Neural progenitor cell (in vitro differentiated cells): ENCODE measurements around the gene TMPRSS9. TPM values are rescaled to one million over a fixed set of nuclear protein-coding genes. Genes with fewer than 3 reads are reported as not detected.

Source experiments
- DNase-seq: peaks from one replicate; pipeline ENCODE4 v3.0.0-alpha.2; 2016; ENCODE audit warnings: low spot score
- H2AFZ ChIP-seq: fragments of 200-600 bp; sonication (generic); replicated peaks from 2 replicates; pipeline ENCODE4 v1.6.1; 2016; ENCODE audit warnings: antibody characterized with exemption
- H3F3A ChIP-seq: fragments of 200-600 bp; sonication (generic); 2 replicates; pipeline ENCODE4 v1.6.1; 2016; ENCODE audit warnings: antibody characterized with exemption, low read depth
- H3K27ac ChIP-seq: fragments of 200-600 bp; sonication (generic); 2 replicates; pipeline ENCODE4 v1.5.1; 2016; ENCODE audit warnings: mild to moderate bottlenecking
- H3K27me3 ChIP-seq: fragments of 200-600 bp; sonication (generic); 2 replicates; pipeline ENCODE4 v1.6.1; 2016; ENCODE audit warnings: mild to moderate bottlenecking, moderate library complexity
- H3K36me3 ChIP-seq: fragments of 200-600 bp; sonication (generic); 2 replicates; pipeline ENCODE4 v1.5.1; 2016
- H3K4me1 ChIP-seq: fragments of 200-600 bp; sonication (generic); 2 replicates; pipeline ENCODE4 v1.6.1; 2016; ENCODE audit warnings: mixed run types
- H3K4me2 ChIP-seq: fragments of 200-600 bp; sonication (generic); 2 replicates; pipeline ENCODE4 v1.6.1; 2016
- H3K4me3 ChIP-seq: fragments of 200-600 bp; sonication (generic); 2 replicates; pipeline ENCODE4 v1.5.1; 2016
- H3K79me2 ChIP-seq: fragments of 200-600 bp; sonication (generic); 2 replicates; pipeline ENCODE4 v1.6.1; 2016; ENCODE audit warnings: low read depth
- H3K9ac ChIP-seq: fragments of 200-600 bp; sonication (generic); 2 replicates; pipeline ENCODE4 v1.6.1; 2016
- H3K9me3 ChIP-seq: fragments of 200-600 bp; sonication (generic); 2 replicates; pipeline ENCODE4 v1.5.1; 2016; ENCODE audit warnings: low read depth
- H4K20me1 ChIP-seq: fragments of 200-600 bp; sonication (generic); 2 replicates; pipeline ENCODE4 v1.6.1; 2016; ENCODE audit warnings: low read depth
- H3K27ac Mint-ChIP-seq: 3 replicates; pipeline ENCODE4 v1.8.0; 2021; ENCODE audit warnings: mixed read lengths
- H3K27me3 Mint-ChIP-seq: 2 replicates; pipeline ENCODE4 v1.8.0; 2022; ENCODE audit warnings: low read depth, mild to moderate bottlenecking, inconsistent platforms, moderate library complexity, mixed read lengths; ENCODE audit not compliant: insufficient read depth
- H3K36me3 Mint-ChIP-seq: 3 replicates; pipeline ENCODE4 v1.8.0; 2021; ENCODE audit warnings: mixed read lengths
- H3K4me1 Mint-ChIP-seq: 3 replicates; pipeline ENCODE4 v1.8.0; 2021; ENCODE audit warnings: mixed read lengths
- H3K4me3 Mint-ChIP-seq: 3 replicates; pipeline ENCODE4 v1.8.0; 2021; ENCODE audit warnings: mild to moderate bottlenecking, moderate library complexity, mixed read lengths
- H3K9me3 Mint-ChIP-seq: 3 replicates; pipeline ENCODE4 v1.8.0; 2020; ENCODE audit warnings: mixed read lengths
- CTCF ChIP-seq: fragments of 200-600 bp; sonication (generic); IDR thresholded peaks from 2 replicates; pipeline ENCODE4 v1.5.1; 2017; ENCODE audit warnings: antibody characterized with exemption, mild to moderate bottlenecking
- EZH2 ChIP-seq: fragments of 200-600 bp; sonication (generic); IDR thresholded peaks from 2 replicates; pipeline ENCODE4 v1.6.1; 2017; ENCODE audit warnings: antibody characterized with exemption, mild to moderate bottlenecking, moderate library complexity
- EZH2phosphoT487 ChIP-seq: fragments of 200-600 bp; sonication (generic); IDR thresholded peaks from 2 replicates; pipeline ENCODE4 v1.6.1; 2017; ENCODE audit warnings: antibody characterized with exemption
- total RNA-seq: library from RNA; depleted of rRNA; stranded (reverse); fragments of >200 nt; gene quantifications from 2 replicates; pipeline ENCODE4 v1.2.3, GENCODE V29; 2015; ENCODE audit warnings: low replicate concordance

Gene TMPRSS9
- total RNA-seq, 1 donor from 2014 or later, result not detected

- Mint-ChIP-seq H3K36me3 (peaks cover 6% of the 10 kb centered on the region), H3K9me3 (peaks cover 4% of the 10 kb centered on the region), H3K27me3 (peaks cover 12% of the 10 kb centered on the region), H3K27ac (no peak overlapping the region), H3K4me3 (no peak overlapping the region), H3K4me1 (peaks cover 57% of the 10 kb centered on the region)
- Histone ChIP-seq H3K27ac (no peak overlapping the region), H4K20me1 (peaks cover 68% of the 10 kb centered on the region), H3F3A (peaks cover 78% of the 10 kb centered on the region), H3K4me2 (no peak overlapping the region), H3K4me1 (peaks cover 31% of the 10 kb centered on the region), H3K9me3 (no peaks in the 10 kb centered on the region), H3K27me3 (no peaks in the 10 kb centered on the region), H3K4me3 (no peak overlapping the region), H3K36me3 (no peaks in the 10 kb centered on the region), H3K9ac (no peak overlapping the region), H3K79me2 (peaks cover 85% of the 10 kb centered on the region), H2AFZ (no peak overlapping the region)
- no peak for DNase-seq
- TF ChIP-seq CTCF (no peak), EZH2phosphoT487 (no peak), EZH2 (no peak)
Observed at GRCh38 chr19:2332341-2333026, 27.6 kb upstream of the TMPRSS9 start.

GRCh38 chr19:2333027-2333806 is 26.8 kb upstream of the TMPRSS9 start:
- peak overlapping the region; percentile 10 for H3K4me2 ChIP-seq
- Mint-ChIP-seq H3K27me3 (peaks cover 10% of the 10 kb centered on the region), H3K4me3 (no peak overlapping the region), H3K9me3 (peaks cover 4% of the 10 kb centered on the region), H3K4me1 (peaks cover 56% of the 10 kb centered on the region), H3K36me3 (peaks cover 6% of the 10 kb centered on the region), H3K27ac (peak overlapping the region; percentile 87)
- H3K9ac ChIP-seq, result no peak overlapping the region
- H3K36me3 ChIP-seq, result no peaks in the 10 kb centered on the region
- TF ChIP-seq EZH2phosphoT487, result no peak
- no peak for TF ChIP-seq CTCF
- TF ChIP-seq EZH2, result no peak
- H3F3A ChIP-seq, result peaks cover 71% of the 10 kb centered on the region
- H3K4me3 ChIP-seq, result no peak overlapping the region
- H3K9me3 ChIP-seq, result no peaks in the 10 kb centered on the region
- peaks cover 71% of the 10 kb centered on the region for H4K20me1 ChIP-seq
- peaks cover 31% of the 10 kb centered on the region for H3K4me1 ChIP-seq
- H3K27ac ChIP-seq, result peak overlapping the region; percentile 32
- H2AFZ ChIP-seq, result no peak overlapping the region
- H3K27me3 ChIP-seq, result no peaks in the 10 kb centered on the region
- peaks cover 85% of the 10 kb centered on the region for H3K79me2 ChIP-seq
- DNase-seq, result no peak

GRCh38 chr19:2333807-2334211 is 26.3 kb upstream of the TMPRSS9 start:
- no peak overlapping the region for H3K4me3 ChIP-seq
- peak overlapping the region; percentile 87 for H3K27ac Mint-ChIP-seq
- no peak overlapping the region for H3K4me3 Mint-ChIP-seq
- H3K27me3 ChIP-seq, result no peaks in the 10 kb centered on the region
- peaks cover 54% of the 10 kb centered on the region for H3K4me1 Mint-ChIP-seq
- no peak overlapping the region for H2AFZ ChIP-seq
- no peak overlapping the region for H3K4me2 ChIP-seq
- DNase-seq, result no peak
- H3K36me3 Mint-ChIP-seq, result peaks cover 6% of the 10 kb centered on the region
- peaks cover 31% of the 10 kb centered on the region for H3K4me1 ChIP-seq
- H3K27ac ChIP-seq, result peak overlapping the region; percentile 32
- H3K36me3 ChIP-seq, result no peaks in the 10 kb centered on the region
- H3K9me3 Mint-ChIP-seq, result peaks cover 4% of the 10 kb centered on the region
- no peaks in the 10 kb centered on the region for H3K9me3 ChIP-seq
- peaks cover 66% of the 10 kb centered on the region for H3F3A ChIP-seq
- peaks cover 76% of the 10 kb centered on the region for H4K20me1 ChIP-seq
- peaks cover 86% of the 10 kb centered on the region for H3K79me2 ChIP-seq
- no peak overlapping the region for H3K9ac ChIP-seq
- H3K27me3 Mint-ChIP-seq, result peaks cover 8% of the 10 kb centered on the region
- peak; percentile 29 for TF ChIP-seq CTCF
- TF ChIP-seq EZH2, result no peak
